Fibroblast of upper back skin (primary cell): ENCODE results near the gene ERFE.

Experiments used
- DNase-seq: peaks from one replicate; pipeline ENCODE4 v3.0.0-alpha.2; 2013

Gene ERFE

DNA sequence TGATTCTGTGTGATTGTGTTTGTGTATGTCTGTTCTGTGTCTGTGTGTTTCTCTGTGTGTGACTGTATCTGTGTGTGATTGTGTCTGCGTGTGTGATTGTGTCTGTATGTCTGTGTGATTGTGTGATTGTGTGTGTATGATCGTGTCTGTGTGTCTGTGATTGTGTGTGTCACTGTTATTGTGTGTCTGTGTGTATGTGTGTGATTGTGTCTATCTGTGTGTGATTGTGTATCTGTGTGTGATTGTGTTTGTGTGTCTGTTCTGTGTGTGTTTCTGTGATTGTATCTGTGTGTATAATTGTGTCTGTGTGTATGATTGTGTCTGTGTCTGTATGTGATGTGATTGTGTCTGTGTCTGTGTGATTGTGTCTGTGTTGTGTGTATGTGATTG is 32.0 kb upstream of the ERFE start:
- no peak for DNase-seq

DNA sequence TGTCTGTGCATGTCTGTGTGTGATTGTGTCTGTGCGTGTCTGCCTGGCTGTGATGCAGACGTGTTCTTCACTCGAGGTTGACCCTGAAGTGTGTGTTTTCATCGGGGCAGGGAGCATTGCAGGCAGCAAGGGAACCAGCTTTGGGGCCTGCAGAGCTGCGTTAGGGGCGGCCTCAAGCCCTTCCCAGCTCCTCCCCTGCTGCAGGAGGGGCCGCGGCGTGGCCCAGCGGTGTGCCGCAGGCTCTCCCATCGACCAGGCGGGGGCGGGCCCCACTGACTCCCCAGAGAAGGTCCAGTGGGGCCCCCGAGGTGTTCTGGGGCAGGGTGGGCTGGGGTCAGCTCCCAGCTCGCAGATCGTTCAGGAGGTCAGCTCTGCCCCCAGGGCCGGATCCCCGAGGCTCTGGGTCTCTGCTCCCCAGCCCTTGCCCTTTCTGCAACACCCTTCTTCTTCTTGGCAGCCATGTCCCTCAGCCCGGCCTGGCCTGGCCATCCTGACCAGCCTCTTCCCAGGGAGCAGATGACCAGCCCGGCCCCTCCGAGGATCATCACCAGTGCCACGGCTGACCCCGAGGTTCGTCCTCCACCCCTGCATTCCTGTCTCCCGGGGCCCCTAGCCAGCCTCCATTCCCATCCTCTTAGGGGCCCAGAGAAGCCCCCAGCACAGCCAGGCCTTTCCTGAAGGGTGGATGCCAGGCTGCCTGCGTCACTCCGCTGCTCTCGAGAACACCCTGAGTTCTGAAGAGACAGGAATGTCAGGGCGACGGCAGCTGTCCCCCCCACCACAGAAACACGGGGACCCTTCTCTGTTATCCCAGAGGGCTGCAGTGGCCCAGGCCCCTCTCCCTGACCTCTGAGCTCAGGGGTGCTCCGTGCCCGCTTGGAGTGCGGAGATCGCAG is 31.4 kb upstream of the ERFE start:
- DNase-seq, result peak; percentile 72

DNA sequence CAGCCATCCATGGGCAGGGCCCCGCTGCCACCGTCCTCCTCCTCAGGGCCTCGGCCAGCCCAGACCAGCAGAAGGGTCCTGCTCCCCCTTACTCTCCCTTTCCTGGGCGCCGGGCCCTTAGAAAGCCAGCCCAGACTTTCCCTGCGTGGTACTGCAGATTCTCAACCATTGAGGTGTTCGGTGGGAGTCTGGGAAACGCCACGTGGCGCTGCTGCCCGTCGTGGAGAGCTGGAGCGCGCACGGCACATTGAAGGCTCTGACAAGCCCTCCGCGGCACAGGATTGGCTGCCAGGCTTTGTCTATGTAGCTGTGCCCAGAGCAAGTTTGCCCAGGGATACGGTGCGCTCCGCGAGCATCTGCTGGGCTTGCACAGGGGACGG is 30.7 kb upstream of the ERFE start:
- DNase-seq, result no peak

DNA sequence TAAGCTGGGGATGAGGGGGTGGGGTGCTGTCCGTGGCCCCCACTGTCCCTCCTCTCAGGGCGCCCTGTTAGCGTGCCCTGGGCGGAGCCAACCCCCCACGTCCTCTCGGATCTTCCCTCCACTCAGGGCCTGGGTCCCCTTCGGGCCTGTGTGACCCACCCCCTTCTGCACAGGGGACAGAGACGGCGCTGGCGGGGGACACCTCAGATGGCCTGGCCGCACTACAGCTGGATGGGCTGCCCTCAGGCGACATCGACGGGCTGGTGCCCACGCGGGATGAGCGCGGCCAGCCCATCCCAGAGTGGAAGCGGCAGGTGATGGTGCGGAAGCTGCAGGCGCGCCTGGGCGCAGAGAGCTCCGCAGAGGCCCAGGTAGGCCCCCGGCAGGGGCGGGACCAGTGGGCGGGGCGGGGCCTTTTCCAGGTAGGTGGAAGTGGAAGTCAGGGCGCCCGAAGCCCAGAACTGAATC is 30.2 kb upstream of the ERFE start:
- no peak for DNase-seq

DNA sequence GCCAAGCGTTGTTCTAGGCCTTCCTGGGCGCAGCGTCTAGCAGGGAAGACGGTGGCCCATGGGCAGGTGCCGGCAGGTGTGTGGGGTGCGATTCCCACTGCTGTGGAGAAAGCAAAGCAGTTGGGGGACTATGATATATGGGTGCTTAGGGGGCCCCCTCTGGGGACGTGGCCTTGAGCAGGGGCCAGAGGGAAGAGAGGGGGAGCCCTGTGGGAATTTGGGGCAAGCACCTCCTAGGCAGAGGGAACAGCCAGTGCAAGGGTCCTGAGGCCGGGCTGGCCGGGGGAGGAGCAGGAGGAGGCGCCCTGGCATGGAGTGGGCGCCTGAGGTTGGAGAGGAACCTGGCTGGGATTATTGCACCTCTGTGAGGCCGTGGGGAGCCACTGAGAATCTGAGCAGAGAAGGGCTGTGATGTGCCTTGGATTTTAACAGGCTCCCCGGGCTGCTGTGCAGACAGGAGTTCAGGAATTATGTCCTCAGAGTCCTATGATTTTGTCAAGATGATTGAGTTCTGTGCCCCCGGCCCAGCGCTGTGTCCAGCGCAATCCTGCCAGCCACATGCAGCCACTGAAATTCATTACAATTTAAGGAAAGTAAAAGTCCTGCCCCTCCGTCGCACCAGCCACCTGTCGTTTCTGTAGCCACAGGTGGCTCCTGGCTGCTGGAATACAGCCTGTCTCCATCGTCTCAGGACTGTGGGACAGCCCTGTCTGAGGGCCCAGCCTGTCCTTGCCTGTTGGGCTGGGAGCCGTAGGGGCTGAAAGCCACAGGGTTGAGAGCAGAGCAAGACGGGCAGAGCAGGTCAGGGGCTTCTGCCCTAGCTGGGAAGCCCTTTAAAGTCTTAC is 29.4 kb upstream of the ERFE start:
- no peak for DNase-seq

DNA sequence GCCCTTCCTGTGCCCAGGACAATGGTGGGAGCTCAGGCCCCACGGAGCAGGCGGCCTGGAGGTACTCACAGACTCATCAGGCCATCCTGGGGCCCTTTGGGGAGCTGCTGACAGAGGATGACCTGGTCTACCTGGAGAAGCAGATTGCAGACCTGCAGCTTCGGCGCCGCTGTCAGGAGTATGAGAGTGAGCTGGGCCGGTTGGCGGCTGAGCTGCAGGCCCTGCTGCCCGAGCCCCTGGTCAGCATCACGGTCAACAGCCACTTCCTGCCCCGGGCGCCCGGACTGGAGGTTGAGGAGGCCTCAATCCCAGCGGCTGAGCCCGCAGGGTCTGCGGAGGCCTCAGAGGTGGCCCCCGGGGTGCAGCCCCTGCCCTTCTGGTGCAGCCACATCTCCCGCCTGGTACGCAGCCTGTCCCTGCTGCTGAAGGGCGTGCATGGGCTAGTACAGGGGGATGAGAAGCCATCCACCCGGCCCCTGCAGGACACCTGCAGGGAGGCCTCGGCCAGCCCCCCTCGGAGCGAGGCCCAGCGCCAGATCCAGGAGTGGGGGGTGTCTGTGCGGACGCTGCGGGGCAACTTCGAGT is 28.6 kb upstream of the ERFE start:
- DNase-seq, result no peak

DNA sequence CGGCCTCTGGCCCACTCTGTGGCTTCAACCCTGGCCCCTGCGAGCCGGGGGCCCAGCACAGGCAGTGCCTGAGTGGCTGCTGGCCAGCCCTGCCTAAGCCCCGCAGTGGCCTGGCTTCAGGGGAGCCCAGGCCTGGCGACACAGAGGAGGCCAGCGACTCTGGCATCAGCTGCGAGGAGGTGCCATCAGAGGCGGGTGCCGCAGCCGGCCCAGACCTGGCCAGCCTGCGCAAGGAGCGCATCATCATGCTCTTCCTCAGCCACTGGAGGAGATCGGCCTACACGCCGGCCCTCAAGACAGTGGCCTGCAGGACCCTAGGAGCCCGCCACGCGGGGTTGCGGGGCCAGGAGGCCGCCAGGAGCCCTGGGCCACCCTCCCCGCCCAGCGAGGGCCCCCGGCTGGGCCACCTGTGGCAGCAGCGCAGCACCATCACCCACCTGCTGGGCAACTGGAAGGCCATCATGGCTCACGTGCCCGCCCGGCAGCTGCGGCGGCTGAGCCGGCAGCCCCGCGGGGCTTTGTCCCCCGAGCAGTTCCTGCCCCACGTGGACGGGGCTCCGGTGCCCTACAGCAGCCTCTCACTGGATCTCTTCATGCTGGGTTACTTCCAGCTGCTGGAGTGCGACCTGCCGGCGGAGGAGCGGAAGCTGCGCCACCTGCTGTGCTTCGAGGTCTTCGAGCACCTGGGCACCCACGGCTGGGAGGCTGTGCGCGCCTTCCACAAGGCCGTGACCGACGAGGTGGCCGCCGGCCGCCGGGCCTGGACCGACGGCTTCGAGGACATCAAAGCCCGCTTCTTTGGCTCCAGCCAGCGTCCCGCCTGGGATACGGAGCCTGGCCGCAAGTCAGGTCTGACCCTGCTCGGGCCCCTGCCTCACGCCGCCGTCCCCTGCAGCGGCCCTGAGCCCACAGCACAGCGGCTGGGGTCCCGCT is 27.8 kb upstream of the ERFE start:
- DNase-seq, result no peak

DNA sequence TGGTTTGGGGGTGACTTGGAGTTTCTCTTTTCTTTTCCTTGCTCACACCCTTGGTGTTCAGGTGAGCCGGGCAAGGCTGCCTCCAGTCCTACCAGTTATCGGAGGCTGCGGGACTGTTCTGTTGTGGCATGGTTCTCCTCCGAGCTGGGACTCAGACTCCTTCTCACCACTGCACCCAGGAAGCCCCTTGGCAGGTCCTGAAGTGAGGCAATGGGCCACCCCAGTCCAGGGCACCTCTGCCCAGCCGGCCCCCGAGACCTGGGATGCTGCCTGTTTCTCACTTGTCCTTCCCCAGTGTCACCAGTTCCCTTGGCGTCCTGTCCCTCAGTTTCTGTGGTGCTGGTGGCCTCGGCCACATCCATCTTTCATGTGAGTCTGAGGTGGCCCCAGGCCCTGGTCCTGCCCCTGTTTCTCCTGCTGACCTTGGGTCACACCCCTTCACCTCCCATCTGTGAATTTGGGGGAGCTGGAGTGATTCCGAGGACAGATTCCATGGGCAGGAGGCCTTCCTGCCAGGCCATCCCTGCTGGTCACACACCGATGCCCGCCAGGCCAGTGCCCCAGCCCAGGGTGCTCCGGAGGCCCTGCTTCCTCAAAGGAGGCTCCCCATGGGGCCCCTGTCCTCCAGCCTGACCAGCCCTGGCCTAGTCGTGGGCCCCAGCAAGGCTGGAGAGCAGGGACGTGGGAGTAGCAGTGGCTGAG is 26.9 kb upstream of the ERFE start:
- DNase-seq, result no peak

DNA sequence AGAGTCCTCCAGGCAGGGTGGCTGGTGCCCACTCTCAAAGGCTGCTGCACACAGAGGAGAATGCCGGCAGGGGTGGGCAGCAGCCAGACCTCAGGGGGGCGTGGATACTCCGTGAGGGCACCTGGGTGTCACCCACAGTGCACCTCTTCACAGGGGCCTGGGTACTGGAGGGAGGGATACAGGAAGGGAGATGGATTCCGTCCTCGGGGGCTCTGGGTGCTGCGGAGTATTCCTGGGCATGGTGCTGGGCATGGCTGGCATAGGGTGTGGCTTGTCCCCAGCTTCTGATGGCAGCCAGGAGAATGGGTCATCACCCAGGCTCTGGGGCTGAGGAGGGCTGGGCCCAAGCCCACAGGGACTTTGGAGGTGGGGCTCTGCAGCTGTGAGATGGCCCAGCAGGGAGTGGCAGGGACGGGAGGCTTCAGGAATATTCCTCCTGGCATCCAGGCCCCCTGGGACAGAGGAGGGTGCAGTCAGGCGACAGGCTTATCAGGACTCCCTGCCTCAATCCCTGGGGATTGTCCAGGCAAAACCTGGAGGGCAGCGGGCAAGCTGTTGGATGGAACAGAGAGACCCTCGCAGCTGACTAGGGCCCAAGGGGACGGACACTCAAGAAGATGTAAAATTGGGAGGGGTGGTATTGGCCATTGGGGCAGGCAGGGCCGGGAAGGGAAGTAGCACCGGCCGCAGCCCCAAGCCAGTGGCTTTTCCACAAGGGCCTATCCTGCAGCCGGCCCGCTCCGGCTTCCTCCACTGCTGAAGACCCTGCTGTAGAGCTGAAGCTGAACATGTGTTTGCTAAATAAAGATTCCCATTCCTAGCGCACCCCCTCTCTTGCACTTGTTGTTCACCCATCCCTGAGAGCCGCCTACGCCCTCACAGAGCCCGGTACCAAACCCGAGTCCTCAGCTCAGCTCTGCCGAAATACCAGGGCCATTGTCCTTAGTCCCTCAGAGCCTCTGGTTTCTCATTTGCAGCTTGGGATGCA is 26.0 kb upstream of the ERFE start:
- no peak for DNase-seq

DNA sequence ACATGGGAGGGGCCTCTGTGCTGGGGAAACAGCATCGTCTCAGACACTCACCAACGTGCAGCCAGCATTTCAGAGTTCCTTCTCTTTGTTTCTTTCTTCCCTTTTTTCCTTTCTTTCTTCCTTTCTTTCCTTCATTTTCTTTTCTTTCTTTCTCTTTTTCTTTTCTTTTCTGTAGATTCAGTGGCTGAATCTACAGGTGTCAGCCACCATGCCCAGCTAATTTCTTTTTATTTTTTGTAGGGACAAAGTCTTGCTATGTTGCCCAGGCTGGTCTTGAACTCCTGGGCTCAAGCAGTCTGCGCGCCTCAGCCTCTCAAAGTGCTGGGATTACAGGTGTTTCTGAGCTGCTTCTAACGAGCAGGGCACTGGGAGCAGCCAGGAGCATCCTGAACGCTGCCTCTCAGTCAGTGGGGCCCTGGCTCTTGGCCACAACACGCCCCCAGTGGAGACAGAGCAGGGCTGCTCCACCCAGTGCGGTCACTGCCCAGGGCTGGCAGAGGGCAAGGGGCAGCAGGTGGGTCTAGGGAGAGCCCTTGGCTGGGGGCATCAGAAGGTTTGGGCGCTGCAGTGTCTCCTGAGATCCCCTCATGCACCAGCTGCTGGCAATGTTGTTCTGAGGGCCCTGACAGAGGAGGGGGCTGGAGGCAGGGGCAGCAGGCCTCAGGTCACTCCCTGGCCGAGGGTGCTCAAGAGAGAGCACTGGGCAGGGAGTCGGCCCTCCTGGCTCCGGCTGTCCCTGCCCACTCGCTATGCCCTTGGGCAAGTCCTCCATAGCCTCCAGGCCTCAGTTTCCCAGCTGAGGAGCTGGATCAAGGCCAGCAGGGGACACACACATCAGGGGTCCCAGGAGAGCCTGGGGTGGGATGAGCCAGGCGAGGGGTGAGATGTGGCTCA is 25.0 kb upstream of the ERFE start:
- no peak for DNase-seq

DNA sequence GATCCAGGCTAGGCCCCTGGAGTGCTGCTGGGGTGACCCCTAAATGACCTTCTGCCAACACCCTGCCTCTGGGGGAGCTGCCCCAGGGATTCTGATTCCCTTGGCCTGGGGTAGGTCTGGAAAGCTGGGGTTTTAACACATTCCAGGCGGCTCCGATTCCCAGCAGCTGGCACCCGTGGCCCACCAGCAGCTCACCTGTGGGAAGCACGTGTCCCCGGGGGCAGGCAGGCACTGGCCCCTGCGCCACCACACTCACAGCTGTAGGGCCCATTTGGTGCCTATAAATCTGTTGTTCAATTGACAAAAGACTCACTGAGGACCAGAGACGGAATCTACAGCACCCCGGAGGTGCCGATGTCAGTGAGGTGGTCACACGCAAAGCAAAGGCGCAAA is 24.4 kb upstream of the ERFE start:
- DNase-seq, result no peak

DNA sequence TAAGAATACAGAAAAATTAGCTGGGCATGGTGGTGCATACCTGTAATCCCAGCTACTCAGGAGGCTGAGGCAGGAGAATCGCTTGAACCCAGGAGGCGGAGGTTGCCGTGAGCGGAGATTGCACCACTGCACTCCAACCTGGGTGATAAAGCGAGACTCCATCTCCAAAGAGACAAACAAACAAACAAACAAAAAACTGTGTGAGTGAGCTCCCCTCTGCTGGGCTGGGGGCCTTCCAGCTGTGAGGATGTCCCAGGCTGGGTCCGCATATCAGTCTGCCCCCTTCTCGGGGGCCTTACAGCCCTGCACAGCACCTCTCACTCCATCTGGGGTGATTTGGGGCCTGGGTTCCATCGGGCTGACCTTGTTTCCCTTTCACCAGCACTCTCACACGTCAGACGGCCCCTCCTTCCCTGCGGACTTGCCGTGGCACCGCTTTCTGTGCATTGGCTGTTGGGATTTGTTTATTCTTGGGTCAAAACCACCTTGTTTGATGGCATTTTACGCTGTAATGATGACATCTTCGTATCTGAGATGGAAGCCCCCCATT is 23.1 kb upstream of the ERFE start:
- no peak for DNase-seq

DNA sequence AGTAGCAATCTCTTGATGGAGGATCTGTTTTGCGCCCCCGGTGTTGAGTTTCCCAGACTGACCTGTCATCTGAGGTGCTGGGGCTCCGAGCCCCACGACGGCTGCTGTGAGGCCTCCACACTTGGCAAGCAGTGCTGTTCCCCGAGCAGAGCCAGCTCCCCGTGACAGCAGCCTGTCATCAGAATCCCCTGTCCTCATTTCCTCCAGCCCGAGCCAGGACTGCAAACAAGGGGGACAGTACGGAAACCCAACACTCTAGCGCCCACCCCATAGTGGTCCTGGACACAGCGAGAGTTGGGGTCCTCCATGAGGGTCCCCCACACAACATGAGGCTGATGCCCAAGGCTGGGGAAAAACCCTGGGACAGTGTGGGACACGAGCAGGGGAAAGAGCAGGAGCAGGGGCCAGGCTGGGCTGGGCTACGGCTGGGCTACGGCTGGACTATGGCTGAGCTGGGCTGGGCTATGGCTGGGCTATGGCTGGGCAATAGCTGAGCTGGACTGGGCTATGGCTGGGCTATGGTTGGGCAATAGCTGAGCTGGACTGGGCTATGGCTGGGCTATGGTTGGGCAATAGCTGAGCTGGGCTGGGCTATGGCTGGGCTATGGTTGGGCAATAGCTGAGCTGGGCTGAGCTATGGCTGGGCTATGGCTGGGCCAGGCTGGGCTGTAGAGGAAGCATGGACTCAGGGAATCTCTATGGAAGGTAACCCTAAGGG is 21.8 kb upstream of the ERFE start:
- DNase-seq, result peak; percentile 40

DNA sequence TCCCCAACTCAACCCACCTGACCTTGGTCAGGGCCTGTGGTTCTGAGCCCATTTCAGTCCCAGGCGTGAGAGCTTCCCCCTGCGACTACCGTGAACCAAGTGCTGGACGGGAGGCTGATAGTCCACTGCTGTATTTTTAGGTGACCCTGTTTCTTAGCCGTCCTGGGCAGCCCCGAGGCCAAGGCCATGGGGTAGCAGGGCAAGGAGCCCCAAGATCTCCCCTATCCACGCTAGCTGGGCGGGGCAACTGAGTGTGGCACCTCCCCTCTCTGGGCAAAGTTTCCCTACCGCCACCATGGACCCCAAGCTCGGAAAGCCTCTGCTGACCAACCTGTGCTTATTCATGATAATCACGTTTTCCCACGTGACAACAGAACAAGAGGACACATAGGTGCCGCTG is 20.9 kb upstream of the ERFE start:
- no peak for DNase-seq

DNA sequence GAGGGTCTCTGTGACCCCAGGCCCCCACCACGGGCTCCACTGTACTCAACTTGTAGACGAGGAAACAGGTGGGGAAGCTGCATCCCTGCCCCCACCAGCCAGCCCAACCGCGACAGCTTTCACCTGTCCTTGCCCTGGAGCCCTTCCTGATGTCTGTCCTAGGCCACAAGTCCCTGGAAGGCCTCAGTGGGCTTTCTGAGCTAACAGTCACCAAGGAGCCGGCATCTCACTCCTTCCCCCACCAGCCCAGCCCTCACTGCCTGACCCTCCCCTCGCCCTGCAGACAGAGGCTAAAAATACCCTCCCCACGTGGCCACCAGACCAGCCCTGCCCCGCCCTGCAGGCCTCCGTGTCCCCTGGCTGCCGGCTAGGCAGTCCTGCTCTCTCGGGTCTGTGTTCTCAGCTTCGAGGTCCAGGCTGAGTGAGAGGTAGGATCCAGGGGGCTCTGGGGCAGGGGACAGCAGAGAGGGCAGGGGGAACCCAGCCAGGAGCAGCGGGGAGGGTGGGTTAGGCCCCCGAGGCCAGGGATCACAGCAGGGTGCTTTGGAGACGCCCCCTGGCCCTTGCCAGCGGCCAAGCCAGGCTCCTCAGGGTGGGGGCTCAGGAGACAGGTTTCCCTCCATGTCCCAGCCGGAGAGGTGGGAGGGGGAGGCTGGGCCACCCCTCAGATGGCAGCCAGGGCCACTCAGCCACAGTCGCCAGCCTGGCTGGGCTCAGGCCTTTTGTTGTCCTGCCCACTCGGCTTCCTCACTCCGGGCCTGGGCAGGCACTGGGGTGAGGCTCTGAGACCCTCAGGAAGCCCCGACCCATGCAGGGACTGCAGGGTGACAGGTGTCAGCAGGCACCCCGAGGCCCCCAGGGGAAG is 20.2 kb upstream of the ERFE start, which contains the start of gene KLHL30:
Gene KLHL30, plus strand, starts transcription at position 338 of the 865 bp plus-strand sequence. CDS start 2,087 bp downstream, outside the sequence.
- DNase-seq, result no peak

DNA sequence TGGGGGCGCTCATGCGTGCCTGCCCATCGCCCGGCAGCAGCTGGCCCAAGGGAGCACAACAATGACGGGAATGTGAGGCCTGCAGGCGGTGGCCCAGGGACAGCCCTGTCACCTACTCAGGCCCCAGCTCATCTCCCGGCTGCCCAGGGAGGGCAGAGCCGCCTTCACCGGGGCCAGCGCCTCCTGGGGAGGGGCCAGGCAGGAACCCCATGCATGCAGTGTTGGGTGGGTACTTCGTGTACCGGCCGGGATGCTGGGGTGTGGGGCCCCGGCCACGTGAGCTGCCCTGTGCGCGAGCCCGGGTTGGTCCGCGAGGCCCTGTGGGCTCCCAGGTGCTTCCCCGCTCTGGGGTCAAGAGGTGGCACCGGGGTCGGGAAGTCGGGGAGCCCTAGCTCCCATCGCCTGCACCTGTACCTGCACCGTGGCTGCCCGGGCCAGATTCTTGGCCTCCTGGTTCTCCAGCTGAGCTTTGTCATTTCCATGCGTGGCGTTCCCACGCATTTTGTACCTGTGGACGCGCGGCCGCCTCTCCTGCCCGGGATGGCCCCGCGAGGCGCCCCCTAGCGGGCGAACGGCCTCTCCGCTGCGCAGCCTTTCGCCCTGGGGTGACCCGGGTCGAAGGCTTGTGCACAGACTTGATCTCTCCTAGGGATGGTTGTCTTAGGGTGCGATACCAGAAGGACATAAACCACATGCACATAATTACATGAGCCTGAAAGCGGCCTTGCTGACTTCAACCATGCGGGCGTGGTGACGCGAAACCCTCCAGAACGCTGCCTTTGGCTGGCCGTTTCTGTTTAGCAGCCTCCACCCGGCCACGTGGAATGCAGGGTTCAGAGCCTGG is 19.4 kb upstream of the ERFE start:
- DNase-seq, result no peak
